HG03175 (cell line): Measurements from ENCODE around the gene THADA.
"Not testable (repeated sequence)": the region's sequence is repeated elsewhere in the genome, so short reads cannot be mapped to it uniquely, and the experiment has no call there.

Source experiments
- ATAC-seq: cut with Tn5 transposase; IDR thresholded peaks from one replicate; pipeline ENCODE4 v1.9.1; 2021; ENCODE audit warnings: mild to moderate bottlenecking, moderate library complexity; ENCODE audit not compliant: unreplicated experiment

Gene THADA

GRCh38 chr2:43393918-43394317 is 201.9 kb downstream of the THADA start:
- ATAC-seq = no peak

- no peak for ATAC-seq
Measured at GRCh38 chr2:43391878-43392215, 204.0 kb downstream of the THADA start.

GRCh38 chr2:43391201-43391877 is 204.5 kb downstream of the THADA start:
- ATAC-seq = no peak

- no peak for ATAC-seq
Measured at GRCh38 chr2:43389581-43390466, 206.0 kb downstream of the THADA start.

GRCh38 chr2:43388371-43388770 is 207.5 kb downstream of the THADA start:
- ATAC-seq = no peak

- peak; percentile 84 for ATAC-seq
Measured at GRCh38 chr2:43387092-43388062, 208.5 kb downstream of the THADA start.

GRCh38 chr2:43386679-43387078 is 209.2 kb downstream of the THADA start:
- ATAC-seq = not testable (repeated sequence)

- no peak for ATAC-seq
Measured at GRCh38 chr2:43384143-43384542, 211.7 kb downstream of the THADA start.

- ATAC-seq = no peak
Measured at GRCh38 chr2:43383533-43383932, 212.3 kb downstream of the THADA start.

GRCh38 chr2:43379494-43379893 is 216.3 kb downstream of the THADA start:
- ATAC-seq = no peak

GRCh38 chr2:43377327-43377726 is 218.5 kb downstream of the THADA start:
- ATAC-seq = no peak

GRCh38 chr2:43376523-43377198 is 219.2 kb downstream of the THADA start:
- ATAC-seq = no peak

GRCh38 chr2:43375746-43376522 is 219.9 kb downstream of the THADA start:
- ATAC-seq = no peak

- no peak for ATAC-seq
Measured at GRCh38 chr2:43372416-43373081, 223.3 kb downstream of the THADA start.

- no peak for ATAC-seq
Measured at GRCh38 chr2:43370705-43371104, 225.1 kb downstream of the THADA start.

GRCh38 chr2:43370146-43370545 is 225.7 kb downstream of the THADA start:
- ATAC-seq = no peak

- no peak for ATAC-seq
Measured at GRCh38 chr2:43368483-43369385, 227.1 kb downstream of the THADA start.
